Measurements from ENCODE around the gene NPIPB2.
A peak's percentile ranks its signal among the peaks of the same experiment; 100 is the strongest.
"Not testable (repeated sequence)": the region's sequence is repeated elsewhere in the genome, so short reads cannot be mapped to it uniquely, and the experiment has no call there.

NPIPB2 gene

GRCh38 chr16:11962457-11962856 is 20.6 kb upstream of the NPIPB2 start:
- DNase-seq (ENCODE audit: low read depth in 1 of 2, low spot score in 1 of 2): not testable (repeated sequence)

GRCh38 chr16:11957591-11958395 is 15.9 kb upstream of the NPIPB2 start:
- no peak for DNase-seq (ENCODE audit: low read depth in 1 of 2, low spot score in 1 of 2)

- no peak for DNase-seq (ENCODE audit: low read depth in 1 of 2, low spot score in 1 of 2)
Observed at GRCh38 chr16:11956558-11956957, 14.7 kb upstream of the NPIPB2 start.

GRCh38 chr16:11955713-11956123 is 13.9 kb upstream of the NPIPB2 start:
- no peak for DNase-seq (ENCODE audit: low read depth in 1 of 2, low spot score in 1 of 2)

- not testable (repeated sequence) for DNase-seq (ENCODE audit: low read depth in 1 of 2, low spot score in 1 of 2)
Observed at GRCh38 chr16:11953576-11953975, 11.7 kb upstream of the NPIPB2 start.

- no peak for DNase-seq (ENCODE audit: low read depth in 1 of 2, low spot score in 1 of 2)
Observed at GRCh38 chr16:11950388-11950787, 8.5 kb upstream of the NPIPB2 start.

GRCh38 chr16:11949527-11949926 is 7.7 kb upstream of the NPIPB2 start:
- no peak for DNase-seq (ENCODE audit: low read depth in 1 of 2, low spot score in 1 of 2)

GRCh38 chr16:11948819-11949218 is 7.0 kb upstream of the NPIPB2 start:
- DNase-seq (ENCODE audit: low read depth in 1 of 2, low spot score in 1 of 2): no peak

GRCh38 chr16:11946433-11946832 is 4.6 kb upstream of the NPIPB2 start:
- no peak for DNase-seq (ENCODE audit: low read depth in 1 of 2, low spot score in 1 of 2)

GRCh38 chr16:11927350-11927749 is 14.5 kb downstream of the NPIPB2 start:
- DNase-seq (ENCODE audit: low read depth in 1 of 2, low spot score in 1 of 2): not testable (repeated sequence)

GRCh38 chr16:11924046-11924445 is 17.8 kb downstream of the NPIPB2 start:
- DNase-seq (ENCODE audit: low read depth in 1 of 2, low spot score in 1 of 2): not testable (repeated sequence)

- no peak for DNase-seq (ENCODE audit: low read depth in 1 of 2, low spot score in 1 of 2)
Observed at GRCh38 chr16:11916524-11917285, 25.1 kb downstream of the NPIPB2 start.

GRCh38 chr16:11915644-11916523 is 26.0 kb downstream of the NPIPB2 start, which contains the start of gene GSPT1:
Gene GSPT1 (minus strand): TSS chr16:11915956. CDS start chr16:11915720, 236 bp downstream.
- peak; percentile 98 to 99 for DNase-seq (ENCODE audit: low read depth in 1 of 2, low spot score in 1 of 2)

GRCh38 chr16:11915114-11915643 is 26.7 kb downstream of the NPIPB2 start:
- DNase-seq (ENCODE audit: low read depth in 1 of 2, low spot score in 1 of 2): peak in 1 of 2 donors; percentile 9

- DNase-seq (ENCODE audit: low read depth in 1 of 2, low spot score in 1 of 2): peak; percentile 14 to 25
Observed at GRCh38 chr16:11914210-11915113, 27.4 kb downstream of the NPIPB2 start.

GRCh38 chr16:11913425-11914079 is 28.3 kb downstream of the NPIPB2 start:
- no peak for DNase-seq (ENCODE audit: low read depth in 1 of 2, low spot score in 1 of 2)

- DNase-seq (ENCODE audit: low read depth in 1 of 2, low spot score in 1 of 2): no peak
Observed at GRCh38 chr16:11909653-11910545, 31.9 kb downstream of the NPIPB2 start.
